AG04450 (cell line): ENCODE data around the gene EFEMP1. TPM values are rescaled to one million over a fixed set of nuclear protein-coding genes. Genes with fewer than 3 reads are reported as not detected.
"Not testable (repeated sequence)": the region's sequence is repeated elsewhere in the genome, so short reads cannot be mapped to it uniquely, and the experiment has no call there.

Source experiments
- CTCF ChIA-PET: fragments of 300-600, 350-600 bp; formaldehyde crosslinking; extraction: SDS; loops from one replicate; lab custom pipeline; 2022; ENCODE audit warnings: antibody characterized with exemption, inconsistent platforms; lab: Charles Lee
- POLR2A ChIA-PET: fragments of 350-600 bp; formaldehyde crosslinking; extraction: SDS; loops from one replicate; lab custom pipeline; 2021; ENCODE audit warnings: antibody characterized with exemption, inconsistent platforms; lab: Yijun Ruan, JAX
- DNase-seq: peaks from one replicate; pipeline ENCODE4 v3.0.0-alpha.2; 2011; ENCODE audit warnings: low read depth, low spot score
- H3K27ac ChIP-seq: one replicate; pipeline ENCODE4 v1.5.1; 2012; ENCODE audit warnings: low read depth, low read length, control low read depth
- H3K27me3 ChIP-seq: one replicate; pipeline ENCODE4 v1.6.0; 2012; ENCODE audit warnings: low read length; ENCODE audit not compliant: control insufficient read depth, insufficient read depth
- H3K4me3 ChIP-seq: 2 replicates; pipeline ENCODE4 v1.5.1; 2011; ENCODE audit warnings: mild to moderate bottlenecking, low read depth, low read length, control low read depth
- H3K9me3 ChIP-seq: 2 replicates; pipeline ENCODE4 v1.5.1; 2012; ENCODE audit warnings: low read length; ENCODE audit not compliant: control insufficient read depth, insufficient read depth
- CTCF ChIP-seq: IDR thresholded peaks from 2 replicates; pipeline ENCODE4 v1.5.1; 2011; ENCODE audit warnings: low read depth, low read length, control low read depth, inconsistent platforms
- polyA plus RNA-seq: library from polyadenylated mRNA; depleted of rRNA; stranded (reverse); fragments of >200 nt; gene quantifications from 2 replicates; pipeline ENCODE4 v1.2.3, GENCODE V29; 2011

The EFEMP1 gene
- polyA plus RNA-seq, 1 experiment: 423 TPM

DNA sequence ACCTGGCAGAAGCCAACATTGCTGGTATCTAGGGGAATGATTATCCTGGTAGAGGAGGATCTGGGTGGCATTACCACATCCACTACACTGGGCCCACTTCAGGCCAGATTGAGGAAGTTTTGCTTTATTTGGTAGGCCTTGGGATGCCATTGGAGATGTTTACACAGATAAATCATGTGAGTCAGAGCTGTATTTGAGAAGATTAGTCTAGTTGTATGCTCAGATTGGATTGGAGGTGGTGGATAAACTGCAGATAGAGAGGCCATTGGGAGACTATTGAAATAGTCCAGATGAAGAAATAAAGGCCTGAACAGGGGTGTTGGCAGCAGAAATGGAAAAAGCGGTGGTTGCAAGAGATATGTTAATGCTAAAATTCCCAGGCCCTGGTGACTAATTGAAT is 81.5 kb downstream of the EFEMP1 start:
- Histone ChIP-seq H3K27me3 (no peaks in the 10 kb centered on the region), H3K9me3 (no peaks in the 10 kb centered on the region), H3K27ac (no peak overlapping the region), H3K4me3 (no peak overlapping the region)
- no peak for TF ChIP-seq CTCF
- CTCF ChIA-PET: no interaction called here
- no peak for DNase-seq
- POLR2A ChIA-PET: no interaction called here

DNA sequence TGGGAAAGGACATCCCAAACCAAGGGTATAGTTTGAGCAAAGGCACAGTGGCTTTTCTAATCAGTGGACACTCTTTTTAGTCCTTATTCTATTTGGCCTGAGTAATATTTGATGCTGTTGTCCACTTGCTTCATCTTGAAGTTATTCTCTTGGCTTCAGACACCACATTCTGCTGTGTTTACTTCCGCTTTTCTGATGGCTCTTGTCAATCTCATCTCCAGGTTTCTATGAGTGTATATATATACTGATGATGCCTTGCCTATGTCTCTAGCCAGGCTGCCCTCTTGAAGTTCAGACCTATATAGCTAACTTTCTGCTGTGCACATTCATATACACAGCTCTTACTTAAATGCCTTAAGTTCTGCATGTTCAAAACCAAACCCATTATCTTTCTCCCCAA is 83.1 kb downstream of the EFEMP1 start:
- POLR2A ChIA-PET: no interaction called here

GRCh38 chr2:55839182-55839819 is 84.3 kb downstream of the EFEMP1 start:
- peak overlapping the region; percentile 33 for H3K27ac ChIP-seq
- POLR2A ChIA-PET: no interaction called here

More for the DNA sequence above, 83.1 kb downstream of the EFEMP1 start:
- DNase-seq: no peak
- TF ChIP-seq CTCF: no peak
- Histone ChIP-seq H3K27me3 (no peaks in the 10 kb centered on the region), H3K27ac (no peak overlapping the region), H3K4me3 (no peak overlapping the region), H3K9me3 (no peaks in the 10 kb centered on the region)
- CTCF ChIA-PET: interaction anchor here (0.6 to 0.7 kb wide), 2 partner anchors 37 to 119 kb away, joined by 3 read pairs; no protein-coding TSS in a partner anchor

DNA sequence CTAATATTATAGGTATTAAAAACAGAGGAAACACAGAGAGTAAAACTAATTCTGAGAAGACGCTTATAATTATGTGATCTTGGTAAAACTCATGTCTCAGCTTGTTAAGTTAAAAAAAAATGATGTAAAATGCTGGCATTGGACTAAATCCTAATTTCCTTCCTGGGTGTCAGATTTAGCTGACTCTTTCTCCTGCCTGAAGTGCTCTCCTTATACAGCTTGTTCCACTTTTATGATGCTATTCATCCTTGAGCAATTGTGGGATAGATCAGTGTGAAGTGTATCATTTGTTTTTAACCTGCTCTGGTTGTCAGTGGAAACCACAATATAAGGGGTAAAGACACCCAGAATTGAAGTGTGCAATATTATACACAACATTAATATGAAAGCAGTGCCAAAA is 84.9 kb downstream of the EFEMP1 start:
- CTCF ChIA-PET: no interaction called here
- POLR2A ChIA-PET: no interaction called here

More at GRCh38 chr2:55839182-55839819, 84.3 kb downstream of the EFEMP1 start:
- no peaks in the 10 kb centered on the region for H3K9me3 ChIP-seq
- no peak for TF ChIP-seq CTCF
- CTCF ChIA-PET: interaction anchor here (0.6 kb wide), 1 partner anchor 121 kb away, joined by 3 read pairs; no protein-coding TSS in a partner anchor
- no peaks in the 10 kb centered on the region for H3K27me3 ChIP-seq
- DNase-seq: peak; percentile 23
- H3K4me3 ChIP-seq: no peak overlapping the region

GRCh38 chr2:55838117-55838516 is 85.5 kb downstream of the EFEMP1 start:
- CTCF ChIA-PET, DNase-seq, POLR2A ChIA-PET, H3K9me3 ChIP-seq, H3K27ac ChIP-seq, H3K4me3 ChIP-seq, H3K27me3 ChIP-seq: not testable (repeated sequence)

More for the DNA sequence above, 84.9 kb downstream of the EFEMP1 start:
- DNase-seq: no peak
- TF ChIP-seq CTCF: no peak
- no peak overlapping the region for H3K27ac ChIP-seq
- no peaks in the 10 kb centered on the region for H3K27me3 ChIP-seq
- no peaks in the 10 kb centered on the region for H3K9me3 ChIP-seq
- no peak overlapping the region for H3K4me3 ChIP-seq
